Type B pancreatic cell (in vitro differentiated cells): ENCODE data around the gene IFI6. TPM values are rescaled to one million over a fixed set of nuclear protein-coding genes. Genes with fewer than 3 reads are reported as not detected.

Experiments used
- DNase-seq: peaks from one replicate; pipeline ENCODE4 v3.0.0; 2021; ENCODE audit warnings: mixed read lengths; ENCODE audit not compliant: unreplicated experiment; ENCODE audit errors: extremely low spot score
- H3K27ac Mint-ChIP-seq: 2 replicates; pipeline ENCODE4 v1.8.0; 2021; ENCODE audit warnings: mild to moderate bottlenecking, mixed read lengths
- H3K27me3 Mint-ChIP-seq: 2 replicates; pipeline ENCODE4 v1.8.0; 2021; ENCODE audit warnings: mixed read lengths
- H3K36me3 Mint-ChIP-seq: 2 replicates; pipeline ENCODE4 v1.8.0; 2021; ENCODE audit warnings: mixed read lengths
- H3K4me1 Mint-ChIP-seq: one replicate; pipeline ENCODE4 v1.8.0; 2021; ENCODE audit warnings: mixed read lengths; ENCODE audit not compliant: unreplicated experiment
- H3K4me3 Mint-ChIP-seq: 2 replicates; pipeline ENCODE4 v1.8.0; 2021; ENCODE audit warnings: mild to moderate bottlenecking, mixed read lengths
- H3K9me3 Mint-ChIP-seq: 2 replicates; pipeline ENCODE4 v1.8.0; 2021; ENCODE audit warnings: mixed read lengths
- CTCF ChIP-seq: fragments of 200-600 bp; sonication (generic); conservative IDR thresholded peaks from 2 replicates; pipeline ENCODE4 v1.5.0; 2021; ENCODE audit warnings: antibody characterized with exemption, mild to moderate bottlenecking
- long read RNA-seq: library from polyadenylated mRNA; unstranded; transcript quantifications from one replicate; pipeline ENCODE4 v2.0.0, GENCODE V29; 2020
- total RNA-seq: library from RNA; stranded (reverse); gene quantifications from 2 replicates; pipeline ENCODE4 v1.2.1, GENCODE V29; 2021; ENCODE audit warnings: low replicate concordance

The IFI6 gene, protein sequence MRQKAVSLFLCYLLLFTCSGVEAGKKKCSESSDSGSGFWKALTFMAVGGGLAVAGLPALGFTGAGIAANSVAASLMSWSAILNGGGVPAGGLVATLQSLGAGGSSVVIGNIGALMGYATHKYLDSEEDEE
- total RNA-seq = 62.2 and 136 TPM in 2 replicates
- long read RNA-seq, transcript IFI6-203 (5 exons, 828 nt) = minor isoform, 12 of 104 reads
- long read RNA-seq, transcript IFI6-202 (5 exons, 841 nt) = major isoform, 88 of 104 reads
- long read RNA-seq, partial matches to known transcripts = 3 of 104 reads
- long read RNA-seq, other reads (novel, unspliced or antisense) = 1 of 104 reads

DNA sequence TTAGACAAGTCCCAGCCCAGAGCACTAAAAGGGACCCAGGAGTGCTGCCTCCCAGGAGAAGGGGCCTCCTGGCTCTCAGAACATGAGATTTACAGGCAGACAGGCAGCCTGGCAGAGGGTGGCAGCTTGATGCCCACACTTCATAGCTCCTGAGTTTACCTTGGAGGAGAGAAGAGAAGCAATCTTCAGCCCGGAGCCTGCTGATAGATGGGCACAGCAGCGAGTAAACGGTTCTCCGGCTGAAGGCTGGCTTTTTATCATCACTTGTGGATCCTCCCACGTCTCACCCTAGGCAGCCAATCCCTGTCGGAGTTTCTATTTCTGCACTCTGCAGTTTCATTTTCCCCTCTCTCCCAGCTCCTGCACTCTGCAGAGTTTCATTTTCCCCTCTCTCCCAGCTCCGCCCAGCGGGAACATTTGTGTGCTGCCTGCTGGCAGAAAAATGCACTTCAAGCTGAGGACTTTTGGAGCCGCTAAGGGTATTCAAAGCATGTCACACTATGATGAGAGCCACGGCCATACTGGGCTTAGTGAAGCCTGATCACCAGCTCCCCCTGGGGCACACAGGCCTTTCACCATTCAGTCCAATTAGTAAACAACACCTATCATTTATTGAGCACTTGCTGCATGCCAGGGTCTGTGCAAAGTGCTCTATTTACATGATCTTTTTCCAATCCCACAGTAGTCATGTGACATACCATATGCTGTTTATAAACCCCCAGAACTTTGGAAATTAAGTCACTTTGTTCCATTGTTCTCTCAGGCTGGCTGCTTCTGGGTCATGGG lies at the start of gene IFI6:
TSS of gene IFI6 (minus strand) at position 229 of the 786 bp plus-strand sequence. CDS start 2,878 bp downstream, outside the sequence.
- Mint-ChIP-seq H3K27ac (peak within 1 kb of the TSS; percentile 87), H3K36me3 (no peaks in the 10 kb centered on the region), H3K9me3 (no peaks in the 10 kb centered on the region), H3K27me3 (no peaks in the 10 kb centered on the region), H3K4me1 (peaks cover 22% of the 10 kb centered on the region), H3K4me3 (peak within 1 kb of the TSS; percentile 76)
- peak; percentile 73 for TF ChIP-seq CTCF
- DNase-seq = peak; percentile 82

GRCh38 chr1:27719286-27720251 lies 47.6 kb upstream of the IFI6 start:
- peaks cover 4% of the 10 kb centered on the region for H3K4me1 Mint-ChIP-seq
- peaks cover 6% of the 10 kb centered on the region for H3K27me3 Mint-ChIP-seq
- H3K9me3 Mint-ChIP-seq = peaks cover 5% of the 10 kb centered on the region
- H3K36me3 Mint-ChIP-seq = no peaks in the 10 kb centered on the region
- TF ChIP-seq CTCF = peak; percentile 40
- DNase-seq = no peak
- no peak overlapping the region for H3K27ac Mint-ChIP-seq
- no peak overlapping the region for H3K4me3 Mint-ChIP-seq

DNA sequence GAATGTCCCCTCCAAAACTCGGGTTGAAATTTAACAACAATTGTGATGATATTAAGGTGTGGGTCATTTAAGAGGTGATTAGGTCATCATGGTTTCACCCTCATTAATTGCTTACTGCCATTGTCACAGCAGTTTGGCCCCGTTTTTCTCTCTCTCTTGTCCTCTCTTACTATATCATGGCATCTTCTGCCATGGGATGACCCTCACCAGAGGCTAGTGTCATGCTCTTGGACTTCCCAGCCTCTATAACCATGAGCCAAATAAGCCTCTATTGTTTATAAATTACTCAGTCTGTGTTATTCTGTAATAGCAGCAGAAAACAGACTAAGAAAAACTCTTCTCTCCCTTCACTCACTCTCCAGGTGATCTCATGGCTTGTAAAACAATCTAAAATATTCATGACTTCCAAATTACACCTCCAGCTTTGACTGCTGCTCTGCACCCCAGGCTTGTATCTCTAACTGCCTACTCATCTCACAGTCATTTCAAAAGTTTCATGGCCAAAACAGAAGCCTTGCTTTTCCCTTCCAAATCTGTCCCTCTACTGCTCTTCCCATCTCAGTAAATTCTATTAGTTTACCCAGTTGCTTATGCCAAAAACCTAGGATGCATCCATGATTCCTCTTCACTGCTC lies 44.4 kb upstream of the IFI6 start:
- DNase-seq = no peak
- Mint-ChIP-seq H3K36me3 (no peaks in the 10 kb centered on the region), H3K27me3 (peaks cover 6% of the 10 kb centered on the region), H3K27ac (no peak overlapping the region), H3K9me3 (peaks cover 9% of the 10 kb centered on the region), H3K4me1 (peaks cover 17% of the 10 kb centered on the region), H3K4me3 (no peak overlapping the region)
- TF ChIP-seq CTCF = no peak

DNA sequence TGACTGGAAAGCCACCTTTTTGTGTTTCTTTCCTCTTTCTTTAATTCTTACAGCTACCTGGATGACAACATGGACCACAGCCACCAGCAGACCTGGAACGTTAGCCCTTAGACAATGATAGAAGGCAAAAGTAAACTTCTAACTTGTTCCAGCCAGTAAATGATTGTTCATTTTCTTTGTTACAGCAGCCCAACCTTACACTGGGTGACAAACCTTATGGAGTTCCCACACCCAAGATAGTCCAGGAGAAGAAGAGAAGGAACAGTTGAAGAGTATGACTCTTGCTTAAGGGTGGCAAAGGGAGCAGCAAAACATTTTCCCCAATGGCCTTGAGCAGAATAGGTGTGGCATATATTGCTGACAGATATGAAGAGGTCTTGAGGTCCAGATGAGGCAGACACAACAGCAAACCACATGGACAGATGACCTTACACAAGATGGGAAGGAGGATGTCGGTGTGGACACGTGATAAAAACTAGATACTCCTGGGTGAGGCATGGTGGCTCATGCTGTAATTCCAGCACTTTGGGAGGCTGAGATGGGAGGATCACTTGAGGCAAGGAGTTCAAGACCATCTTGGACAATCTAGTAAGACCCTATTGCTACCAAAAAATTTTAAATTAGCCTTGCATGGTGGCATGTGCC lies 42.0 kb upstream of the IFI6 start:
- H3K27ac Mint-ChIP-seq = no peak overlapping the region
- no peak for TF ChIP-seq CTCF
- H3K27me3 Mint-ChIP-seq = peaks cover 6% of the 10 kb centered on the region
- H3K4me1 Mint-ChIP-seq = peaks cover 17% of the 10 kb centered on the region
- no peak for DNase-seq
- H3K36me3 Mint-ChIP-seq = no peaks in the 10 kb centered on the region
- H3K4me3 Mint-ChIP-seq = no peak overlapping the region
- H3K9me3 Mint-ChIP-seq = peaks cover 9% of the 10 kb centered on the region
